ENCODE measurements around the gene STARD3NL.

The STARD3NL gene

DNA sequence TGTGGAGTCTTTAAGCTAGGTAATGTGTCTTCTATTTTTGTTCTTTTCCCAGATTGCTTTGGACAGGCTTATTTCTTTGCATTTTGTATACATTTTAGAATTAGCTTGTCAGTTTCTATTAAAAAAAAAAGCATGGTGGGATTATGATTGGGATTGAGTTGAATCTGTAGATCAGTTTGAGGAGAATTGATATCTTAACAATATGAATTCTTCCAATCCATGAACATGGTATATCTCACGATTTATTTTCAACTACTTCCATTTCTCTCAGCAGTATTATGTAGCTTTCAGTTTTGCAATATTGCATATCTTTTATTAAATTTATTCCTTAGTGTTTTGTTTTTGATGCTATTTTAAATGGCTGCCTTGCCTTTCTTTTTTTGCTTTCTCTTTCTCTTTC is 13.7 kb downstream of the STARD3NL start:
- TF ChIP-seq POLR2A (IDR thresholded peaks at IDR 0.05; ENCODE audit: low read depth, low read length): no peak
- DNase-seq (ENCODE audit: insufficient read length, low spot score) (no peak), FAIRE-seq (no peak)

DNA sequence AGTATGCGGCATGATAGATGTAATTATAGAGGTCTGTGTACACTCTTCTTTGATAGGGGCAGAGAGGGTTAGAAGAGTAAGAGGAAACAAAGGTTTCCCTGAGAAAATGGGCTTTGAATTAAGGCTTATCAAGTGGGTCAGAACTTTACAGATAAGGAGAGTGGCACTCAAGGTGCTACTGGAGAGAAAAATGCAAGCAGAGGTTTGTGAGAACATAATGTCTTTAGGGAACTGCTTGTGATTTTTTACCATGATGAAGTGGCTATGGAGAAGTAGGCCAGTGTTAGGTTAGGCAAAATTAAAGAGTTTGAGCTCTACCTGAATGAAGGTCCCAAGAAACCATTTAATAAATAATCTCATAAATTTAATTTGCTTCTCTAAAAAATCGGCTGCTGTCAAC is 14.3 kb downstream of the STARD3NL start:
- no peak for FAIRE-seq
- TF ChIP-seq POLR2A (IDR thresholded peaks at IDR 0.05; ENCODE audit: low read depth, low read length): no peak
- DNase-seq (ENCODE audit: insufficient read length, low spot score): no peak

DNA sequence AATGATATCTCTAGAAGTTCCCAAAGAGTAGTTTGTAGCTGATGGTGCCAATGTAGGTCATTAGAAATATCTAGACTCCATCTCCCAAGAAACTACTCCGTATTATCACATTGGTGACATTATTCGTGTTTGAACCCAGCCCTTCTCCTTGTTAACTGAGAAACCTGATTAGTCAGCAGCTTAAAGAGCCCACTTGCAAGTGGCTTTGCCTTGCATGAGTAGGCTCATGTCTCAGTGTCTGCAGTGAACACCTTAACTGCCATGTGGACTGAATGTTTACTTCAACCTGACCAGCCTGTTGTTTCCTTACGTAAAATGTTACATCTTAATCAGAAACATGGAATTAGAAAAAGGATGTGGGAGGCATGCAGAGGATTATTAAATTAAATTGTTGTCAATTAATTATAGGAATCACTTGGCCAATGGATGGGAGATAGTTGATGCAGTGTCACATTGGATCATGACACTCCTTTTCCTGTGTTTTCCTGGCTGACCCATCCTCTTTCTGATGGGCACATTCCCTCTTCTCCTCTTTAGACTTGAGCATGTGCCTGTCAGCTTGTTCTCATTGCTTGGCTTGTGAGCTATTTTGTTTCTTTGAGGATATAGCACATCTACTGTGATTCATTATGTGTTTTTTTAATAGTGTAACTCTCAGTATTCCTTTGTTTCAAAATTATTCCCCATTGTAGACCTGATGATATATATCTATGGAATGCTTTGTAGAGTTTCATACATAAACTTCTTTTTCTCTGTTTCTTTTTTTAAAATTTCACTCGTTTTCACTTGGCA is 18.0 kb downstream of the STARD3NL start:
- peak; percentile 83 for FAIRE-seq
- TF ChIP-seq POLR2A (IDR thresholded peaks at IDR 0.05; ENCODE audit: low read depth, low read length): no peak
- DNase-seq (ENCODE audit: insufficient read length, low spot score): no peak

DNA sequence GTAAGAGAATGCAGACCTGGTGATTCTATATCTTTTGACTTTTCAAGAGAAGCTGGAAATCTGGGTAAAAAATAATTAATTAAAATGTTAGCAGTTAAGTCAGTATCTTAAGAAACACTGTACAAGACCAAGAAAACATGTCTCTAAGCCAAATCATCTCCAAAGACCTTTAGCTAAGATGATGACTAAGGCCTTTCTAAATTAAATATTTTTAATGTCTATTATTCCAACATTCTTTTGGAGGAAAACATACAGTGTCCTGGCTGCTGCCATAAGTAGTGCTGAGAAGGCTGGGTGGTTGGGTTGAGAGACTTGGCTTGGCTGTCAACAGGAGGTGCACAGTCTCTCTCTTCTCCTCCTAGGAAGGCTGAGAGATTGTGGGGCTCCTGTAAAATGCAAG is 20.3 kb downstream of the STARD3NL start:
- no peak for FAIRE-seq

DNA sequence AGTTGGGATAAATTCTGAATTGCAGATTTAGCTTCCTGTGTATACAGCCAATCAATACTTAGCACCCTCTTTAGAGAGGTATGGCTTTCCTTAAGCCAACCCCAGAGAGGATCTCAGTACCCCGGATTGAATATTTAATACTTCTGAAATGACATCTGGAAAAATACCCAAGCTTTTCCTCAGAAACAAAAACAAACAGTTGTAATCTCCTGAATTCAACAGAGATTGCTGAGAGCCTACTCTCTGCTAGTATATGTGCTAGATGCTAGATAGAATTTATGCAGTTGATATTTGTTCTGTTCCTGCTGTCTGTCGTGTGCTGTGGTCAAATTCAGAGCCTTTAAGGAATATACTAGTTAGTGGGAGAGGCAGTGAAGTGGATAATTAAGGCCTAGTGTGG is 21.1 kb downstream of the STARD3NL start:
- no peak for TF ChIP-seq POLR2A (IDR thresholded peaks at IDR 0.05; ENCODE audit: low read depth, low read length)
- FAIRE-seq: no peak
- no peak for DNase-seq (ENCODE audit: insufficient read length, low spot score)

More for the DNA sequence above, 20.3 kb downstream of the STARD3NL start:
- TF ChIP-seq POLR2A (IDR thresholded peaks at IDR 0.05; ENCODE audit: low read depth, low read length): no peak
- DNase-seq (ENCODE audit: insufficient read length, low spot score): no peak

DNA sequence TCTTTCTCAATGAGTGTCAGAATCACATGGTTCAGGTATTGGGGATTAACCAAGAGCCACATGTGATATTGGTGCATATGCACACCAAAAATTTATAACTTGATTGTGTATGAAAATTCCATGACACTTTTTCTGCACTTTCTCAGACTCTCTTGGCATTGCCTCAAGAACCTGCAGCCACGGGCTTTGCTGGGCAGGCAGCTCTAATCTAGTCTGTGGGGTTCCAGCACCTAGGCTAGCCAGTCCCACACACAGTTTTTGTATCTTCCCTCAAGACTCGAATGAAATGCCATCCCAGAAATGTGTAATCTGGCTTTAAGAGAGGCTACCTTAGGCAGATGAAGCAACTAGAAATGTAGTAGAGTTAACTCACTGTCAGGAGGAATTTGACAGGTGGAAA is 21.7 kb downstream of the STARD3NL start:
- TF ChIP-seq POLR2A (IDR thresholded peaks at IDR 0.05; ENCODE audit: low read depth, low read length): no peak
- DNase-seq (ENCODE audit: insufficient read length, low spot score): no peak
- FAIRE-seq: no peak

DNA sequence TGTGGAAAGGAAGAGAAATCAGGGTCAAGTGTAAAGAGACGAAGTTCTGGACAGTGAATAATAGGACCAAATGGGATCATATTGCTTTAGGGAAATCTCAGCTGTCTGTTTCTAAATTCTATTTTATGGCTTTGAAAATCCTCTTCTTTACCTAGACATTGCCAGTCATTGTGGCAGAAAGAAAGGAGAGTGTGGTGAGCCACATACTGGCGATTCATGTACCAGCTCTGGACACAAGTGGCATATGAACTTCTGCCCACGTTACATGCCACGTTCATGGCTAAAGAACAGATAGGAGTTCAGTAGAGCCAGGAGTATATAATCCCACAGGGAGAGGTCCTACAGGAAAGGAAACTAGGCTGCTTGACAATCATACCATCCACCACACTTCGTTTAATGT is 28.0 kb downstream of the STARD3NL start:
- FAIRE-seq (no peak), DNase-seq (ENCODE audit: insufficient read length, low spot score) (no peak)
- TF ChIP-seq POLR2A (IDR thresholded peaks at IDR 0.05; ENCODE audit: low read depth, low read length): no peak

DNA sequence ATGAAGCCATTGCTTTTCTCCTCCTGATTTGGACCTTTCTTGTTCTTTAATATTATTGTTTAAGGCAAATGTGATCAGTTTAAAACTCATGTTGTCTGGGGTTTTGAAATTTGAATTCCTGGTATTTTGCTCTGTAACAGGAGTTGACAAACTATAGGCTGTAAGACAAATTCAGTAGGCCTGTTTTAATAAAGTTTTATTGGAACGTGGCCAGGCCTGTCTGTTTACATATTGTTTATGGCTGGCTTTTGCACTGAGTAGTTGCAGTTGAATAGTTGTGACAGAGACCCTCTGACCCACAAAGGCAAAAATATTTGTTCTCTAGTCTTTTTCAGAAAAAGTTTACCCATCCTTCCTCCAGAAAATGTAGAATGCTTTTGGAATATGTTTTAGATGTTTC is 29.8 kb downstream of the STARD3NL start:
- no peak for FAIRE-seq
- no peak for DNase-seq (ENCODE audit: insufficient read length, low spot score)
- no peak for TF ChIP-seq POLR2A (IDR thresholded peaks at IDR 0.05; ENCODE audit: low read depth, low read length)

DNA sequence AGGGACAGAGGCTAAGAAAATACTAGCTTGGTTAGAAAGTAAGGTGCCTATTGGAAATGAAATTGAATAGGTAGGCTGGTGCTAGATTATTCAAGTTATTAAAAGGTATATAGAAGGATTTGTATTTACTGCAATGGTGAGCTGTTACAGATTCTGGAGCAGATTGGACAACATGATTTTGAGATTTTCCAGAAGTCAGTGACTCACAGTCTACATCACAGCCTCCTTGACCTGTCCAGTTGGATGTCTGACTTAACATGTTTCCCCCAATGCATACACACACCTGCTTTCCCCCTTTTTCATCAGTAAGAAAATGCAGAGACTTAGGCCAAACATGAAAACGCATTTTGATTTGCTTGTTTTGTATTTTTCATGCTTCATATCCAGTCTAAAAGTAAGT is 33.4 kb downstream of the STARD3NL start:
- FAIRE-seq (no peak), DNase-seq (ENCODE audit: insufficient read length, low spot score) (no peak)
- TF ChIP-seq POLR2A (IDR thresholded peaks at IDR 0.05; ENCODE audit: low read depth, low read length): no peak

DNA sequence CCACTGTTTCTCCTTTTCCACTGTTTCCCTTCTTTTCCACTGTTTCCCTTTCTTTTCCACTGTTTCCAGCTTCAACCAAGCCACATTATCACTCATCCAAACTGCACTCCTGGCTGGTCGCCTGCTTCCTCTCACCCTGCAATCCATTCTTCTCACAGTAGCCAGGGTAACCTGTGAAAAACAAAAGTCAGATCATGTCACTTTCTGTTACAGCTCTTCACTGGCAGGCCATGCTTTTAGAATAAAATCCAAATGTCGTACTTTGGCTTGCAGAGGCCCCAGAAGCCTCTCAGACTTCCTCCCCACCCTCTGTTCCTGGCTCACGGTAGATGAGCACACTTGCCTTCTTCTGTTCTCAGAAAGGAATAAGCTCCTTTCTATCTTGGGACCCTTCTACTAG is 33.9 kb downstream of the STARD3NL start:
- TF ChIP-seq POLR2A (IDR thresholded peaks at IDR 0.05; ENCODE audit: low read depth, low read length): no peak
- DNase-seq (ENCODE audit: insufficient read length, low spot score) (no peak), FAIRE-seq (no peak)

DNA sequence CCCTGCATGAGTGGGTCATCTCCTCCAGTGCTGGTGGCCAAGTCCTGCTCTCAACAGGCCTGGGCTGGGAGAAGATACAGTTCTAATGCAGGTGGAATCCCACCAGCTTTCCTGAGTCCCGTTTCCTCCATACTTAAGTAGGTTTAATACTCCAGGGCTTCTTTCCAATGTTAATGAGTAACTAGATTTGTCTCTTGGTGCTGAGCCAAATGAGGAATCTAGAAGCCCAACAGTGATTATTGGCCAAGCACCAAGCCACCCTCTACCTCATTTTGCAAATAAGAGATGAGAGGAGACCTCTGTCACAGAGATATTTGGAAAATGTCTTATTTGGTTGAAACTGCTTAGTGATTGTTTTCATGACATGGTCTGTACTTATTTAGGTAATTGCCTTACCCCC is 37.1 kb downstream of the STARD3NL start:
- DNase-seq (ENCODE audit: insufficient read length, low spot score) (no peak), FAIRE-seq (no peak)
- TF ChIP-seq POLR2A (IDR thresholded peaks at IDR 0.05; ENCODE audit: low read depth, low read length): no peak

DNA sequence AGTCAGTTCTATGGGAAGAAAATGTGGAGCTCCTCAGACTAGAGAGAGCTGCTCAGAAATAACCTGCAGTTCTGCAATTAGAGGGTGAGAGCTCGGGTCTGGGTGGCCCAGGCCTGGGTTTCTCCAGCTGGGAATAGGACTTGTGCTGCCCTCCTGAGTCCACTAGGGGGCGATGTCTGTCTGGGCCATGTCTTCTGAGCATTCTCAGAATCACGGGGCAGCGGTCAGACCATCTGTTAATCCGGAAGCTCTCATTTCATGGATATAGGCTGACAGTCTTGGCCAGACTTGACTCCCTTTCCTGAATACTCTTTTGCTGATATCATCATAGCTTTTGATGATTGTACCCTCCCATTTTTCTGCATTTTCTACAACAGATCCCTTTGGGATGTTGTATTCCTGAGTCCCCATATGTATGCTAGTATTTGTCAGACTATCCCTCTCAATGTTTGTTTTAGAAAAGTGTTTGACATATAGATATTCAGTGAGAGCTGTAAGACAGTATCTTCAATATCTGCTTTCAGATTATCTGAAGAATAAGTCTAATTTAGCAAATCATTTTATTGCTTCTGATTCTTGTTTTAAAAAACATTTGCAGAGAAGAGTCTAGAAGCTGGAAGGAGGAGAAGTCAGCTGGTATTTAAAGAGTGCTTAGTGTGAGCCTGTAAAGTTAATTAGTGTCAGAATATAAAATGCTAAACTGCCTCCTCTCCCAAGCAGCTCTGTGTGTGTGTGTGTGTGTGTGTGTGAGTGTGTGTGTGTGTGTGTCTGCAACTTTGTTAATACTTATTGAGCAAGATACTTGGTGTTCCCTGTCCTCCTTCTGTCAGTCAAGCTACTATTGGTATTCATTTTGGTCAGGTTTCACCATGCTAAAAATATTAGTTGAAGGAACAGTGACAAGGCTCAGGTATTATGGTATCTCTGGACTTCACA is 38.0 kb downstream of the STARD3NL start:
- no peak for TF ChIP-seq POLR2A (IDR thresholded peaks at IDR 0.05; ENCODE audit: low read depth, low read length)
- DNase-seq (ENCODE audit: insufficient read length, low spot score): peak; percentile 77
- peak; percentile 70 for FAIRE-seq

DNA sequence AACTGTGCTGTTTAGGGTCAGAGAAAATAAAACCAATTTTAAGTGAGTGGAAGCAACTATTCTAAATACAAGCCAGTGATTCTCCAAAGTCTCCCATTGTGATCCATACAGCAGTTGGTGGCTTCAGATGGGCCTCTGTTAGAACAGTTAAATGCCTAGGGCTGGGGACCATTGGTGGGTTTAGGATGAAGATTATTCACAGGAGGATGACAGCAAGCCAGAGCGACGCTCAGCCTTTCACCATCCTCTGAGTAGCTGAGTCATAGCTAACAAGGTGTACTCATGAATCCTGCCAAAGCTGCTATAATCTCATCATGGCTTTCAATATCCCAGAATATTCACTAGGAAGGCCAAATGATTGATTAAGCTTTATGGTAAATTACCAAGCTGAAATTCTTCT is 39.6 kb downstream of the STARD3NL start:
- no peak for DNase-seq (ENCODE audit: insufficient read length, low spot score)
- FAIRE-seq: no peak

DNA sequence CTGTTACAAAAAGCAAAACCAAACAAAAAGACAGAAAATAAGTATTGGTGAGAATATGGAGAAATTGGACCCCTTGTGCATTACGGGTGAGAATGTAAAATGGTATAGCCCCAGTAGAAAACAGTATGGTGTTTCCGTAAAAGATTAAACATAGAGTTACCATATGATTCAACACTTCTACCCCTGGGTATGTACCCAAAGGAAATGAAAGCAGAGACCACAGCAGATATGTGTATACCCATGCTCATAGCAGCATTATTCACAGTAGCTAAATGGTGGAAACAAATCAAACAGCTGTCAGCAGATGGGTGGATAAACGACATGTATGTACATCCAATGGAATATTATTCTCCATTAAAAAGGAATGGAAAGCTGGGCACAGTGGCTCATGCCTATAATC is 42.4 kb downstream of the STARD3NL start:
- FAIRE-seq: no peak

More for the DNA sequence above, 39.6 kb downstream of the STARD3NL start:
- no peak for TF ChIP-seq POLR2A (IDR thresholded peaks at IDR 0.05; ENCODE audit: low read depth, low read length)

More for the DNA sequence above, 42.4 kb downstream of the STARD3NL start:
- DNase-seq (ENCODE audit: insufficient read length, low spot score): no peak
- no peak for TF ChIP-seq POLR2A (IDR thresholded peaks at IDR 0.05; ENCODE audit: low read depth, low read length)
